NCI-H1092 (cell line): ENCODE data around the gene PTPRD.
"Not testable (repeated sequence)": the region's sequence is repeated elsewhere in the genome, so short reads cannot be mapped to it uniquely, and the experiment has no call there.

Experiments
- DNase-seq: peaks from one replicate; lab custom pipeline; 2025; lab: John Stamatoyannopoulos, UW

PTPRD gene

DNA sequence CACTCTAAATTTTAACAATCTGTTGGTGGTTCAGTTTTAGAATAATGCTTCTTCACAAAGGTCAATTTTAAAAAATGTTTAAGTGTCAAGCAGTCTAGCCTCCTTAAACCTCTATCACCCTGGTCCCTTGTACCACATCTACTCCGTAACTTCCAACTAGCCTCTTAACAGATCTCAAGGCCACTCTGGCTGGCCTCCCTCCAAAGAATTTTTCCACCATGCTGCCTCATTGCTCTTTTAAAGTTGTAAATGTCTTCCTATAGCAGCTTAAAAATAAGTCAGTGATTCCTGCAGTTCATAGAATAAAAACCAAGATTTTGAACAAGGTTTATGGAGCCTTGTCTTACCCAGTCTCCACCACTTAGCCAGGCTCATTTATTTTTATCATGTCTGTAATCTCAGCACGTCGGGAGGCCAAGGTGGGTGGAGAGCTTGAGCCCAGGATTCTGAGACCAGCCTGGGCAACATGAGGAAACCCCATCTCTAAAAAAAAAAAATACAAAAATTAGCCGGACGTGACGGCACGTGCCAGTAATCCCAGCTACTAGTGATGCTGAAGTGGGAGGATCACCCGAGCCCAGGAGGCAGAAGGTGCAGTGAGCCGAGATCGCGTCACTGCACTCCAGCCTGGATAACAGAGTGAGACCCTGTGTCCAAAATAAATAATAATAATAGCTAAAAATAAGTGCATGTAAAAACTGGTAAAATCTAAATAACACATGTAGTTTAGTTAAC is 1888.4 kb downstream of the PTPRD start:
- no peak for DNase-seq

GRCh38 chr9:8723195-8723594 is 1889.6 kb downstream of the PTPRD start:
- DNase-seq: no peak

DNA sequence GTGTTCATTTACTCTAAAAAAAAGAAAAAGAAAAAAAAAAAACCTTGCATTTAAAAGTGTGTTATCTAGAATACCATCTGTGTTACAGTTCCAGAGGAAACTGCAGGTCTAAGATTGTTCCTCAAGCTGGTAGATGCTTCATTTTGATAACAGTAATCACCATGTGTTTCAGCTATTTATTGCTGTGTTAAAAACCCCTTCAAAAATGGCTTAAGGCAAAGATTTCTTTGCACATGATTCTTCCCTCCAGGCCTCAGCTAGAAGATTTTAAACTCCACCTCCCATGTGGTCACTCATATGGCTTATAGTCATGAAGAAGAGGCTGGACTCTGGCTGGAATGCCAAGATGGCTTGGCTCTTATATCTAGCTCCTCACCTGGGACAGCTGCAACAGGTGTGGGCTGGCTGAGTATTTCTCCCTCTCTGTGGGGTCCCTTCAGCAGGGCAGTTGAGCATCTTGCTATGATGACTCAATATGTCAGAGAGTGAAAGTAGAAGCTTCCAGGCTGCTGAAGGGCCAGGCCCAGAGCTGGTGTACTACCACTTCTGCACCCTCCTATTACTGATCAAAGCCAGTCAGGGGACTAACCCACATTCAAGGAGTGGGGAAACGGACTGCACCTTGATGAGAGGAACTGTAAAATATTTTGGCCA is 1892.8 kb downstream of the PTPRD start:
- no peak for DNase-seq

DNA sequence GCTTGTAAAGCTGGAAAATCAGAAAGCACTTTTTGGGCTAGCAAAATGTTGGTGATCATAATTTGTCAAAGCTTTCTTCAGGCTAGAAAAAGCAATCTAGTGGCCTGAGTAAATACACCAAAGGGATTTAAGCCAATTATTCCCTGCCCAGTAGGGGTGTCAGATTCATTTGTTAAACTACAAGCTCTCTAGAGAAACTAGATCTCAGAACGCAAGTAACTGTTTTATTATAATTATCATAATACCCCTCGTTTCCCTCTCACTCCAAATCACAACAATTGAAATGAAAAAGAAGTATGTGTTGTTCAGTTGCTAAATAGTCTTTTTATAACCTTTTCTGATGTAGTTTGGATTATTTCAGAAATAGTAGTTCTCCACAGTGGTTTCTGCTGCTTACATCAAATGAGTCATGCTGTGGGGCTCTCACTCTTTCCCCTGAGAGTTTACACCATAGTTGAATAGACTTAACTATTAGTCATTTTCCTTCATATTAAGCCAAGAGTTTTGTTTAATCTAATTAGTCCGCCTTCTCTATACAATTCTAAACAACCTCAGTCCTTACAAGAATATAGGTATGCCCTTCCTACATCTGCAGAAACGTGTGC is 1894.6 kb downstream of the PTPRD start:
- DNase-seq: no peak

DNA sequence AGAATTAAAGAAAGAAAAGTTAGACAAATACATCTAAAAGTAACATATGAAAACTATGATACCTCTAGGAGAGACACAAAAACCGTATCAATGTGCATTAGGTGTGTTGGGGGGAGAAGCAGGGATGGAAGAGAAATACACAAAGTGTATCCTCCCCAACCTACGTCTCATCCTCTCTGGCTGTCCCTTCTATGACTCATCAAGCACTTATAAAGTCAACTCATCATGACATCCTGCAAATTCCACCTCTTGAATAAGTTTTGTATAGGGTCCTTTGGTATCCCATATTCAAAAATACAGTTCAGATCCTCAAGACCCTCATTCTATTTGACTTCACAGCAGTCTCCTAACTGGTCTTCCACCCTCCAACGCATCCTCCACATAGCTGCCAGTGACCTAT is 1895.7 kb downstream of the PTPRD start:
- no peak for DNase-seq

DNA sequence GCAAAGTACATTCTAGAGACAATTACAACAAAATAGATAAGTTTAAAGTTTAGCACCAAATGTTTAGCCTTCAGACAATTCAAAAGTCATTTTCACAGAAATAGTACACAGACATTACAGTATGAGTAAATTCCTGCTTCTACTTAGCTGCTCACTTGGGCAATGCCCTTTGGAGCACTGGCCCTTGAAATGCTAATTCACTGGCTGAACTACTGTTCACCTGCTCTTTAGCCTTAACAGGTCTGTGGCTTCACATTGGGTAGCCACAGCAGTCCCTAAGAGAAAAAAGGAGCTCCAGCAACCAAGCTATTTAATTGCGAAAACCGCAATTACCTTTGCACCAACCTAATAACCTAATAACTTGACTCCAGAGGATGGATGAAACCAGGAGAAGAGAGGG is 1897.0 kb downstream of the PTPRD start:
- no peak for DNase-seq

- no peak for DNase-seq
Measured at GRCh38 chr9:8713811-8714165, 1899.0 kb downstream of the PTPRD start.

GRCh38 chr9:8713149-8713810 is 1899.5 kb downstream of the PTPRD start:
- DNase-seq: no peak

- no peak for DNase-seq
Measured at GRCh38 chr9:8709731-8710130, 1903.1 kb downstream of the PTPRD start.

DNA sequence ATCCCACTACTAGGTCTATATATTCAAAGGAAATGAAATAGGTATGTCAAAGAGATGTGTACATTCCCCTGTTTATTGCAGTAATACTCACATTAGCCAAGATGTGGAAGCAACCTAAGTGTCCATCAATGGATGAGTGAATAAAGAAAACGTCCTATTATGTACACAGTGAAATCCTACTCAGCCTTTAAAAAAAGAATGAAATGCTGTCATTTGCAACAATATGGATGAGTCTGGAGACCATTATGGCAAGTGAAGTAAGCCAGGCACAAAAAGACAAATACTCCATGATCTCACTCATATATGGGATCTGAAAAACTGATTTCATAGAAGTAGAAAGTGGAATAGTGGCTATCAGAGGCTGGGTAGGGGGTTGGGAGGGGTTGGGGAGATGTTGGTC is 1904.1 kb downstream of the PTPRD start:
- DNase-seq: no peak

GRCh38 chr9:8706998-8707397 is 1905.8 kb downstream of the PTPRD start:
- no peak for DNase-seq

DNA sequence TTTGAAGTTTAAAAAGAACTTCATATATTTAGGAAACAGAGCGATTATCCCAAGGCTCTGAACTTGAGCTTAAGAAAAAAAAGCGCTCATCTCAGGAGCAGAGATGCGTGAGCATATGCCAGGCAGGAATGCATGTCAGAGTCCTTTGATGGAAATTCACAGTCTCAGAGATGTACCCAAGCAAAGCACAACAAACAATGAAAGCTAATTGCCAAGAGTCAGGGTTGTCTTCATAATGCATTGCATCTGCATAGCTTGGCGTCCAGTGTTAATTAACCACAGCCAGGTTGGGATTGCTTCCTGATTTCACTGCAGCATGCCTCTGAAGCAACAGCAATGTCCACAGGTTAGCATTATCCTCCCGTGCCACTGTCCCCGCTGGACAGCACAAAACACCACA is 1906.3 kb downstream of the PTPRD start:
- DNase-seq: no peak

GRCh38 chr9:8705861-8706260 is 1906.9 kb downstream of the PTPRD start:
- no peak for DNase-seq

DNA sequence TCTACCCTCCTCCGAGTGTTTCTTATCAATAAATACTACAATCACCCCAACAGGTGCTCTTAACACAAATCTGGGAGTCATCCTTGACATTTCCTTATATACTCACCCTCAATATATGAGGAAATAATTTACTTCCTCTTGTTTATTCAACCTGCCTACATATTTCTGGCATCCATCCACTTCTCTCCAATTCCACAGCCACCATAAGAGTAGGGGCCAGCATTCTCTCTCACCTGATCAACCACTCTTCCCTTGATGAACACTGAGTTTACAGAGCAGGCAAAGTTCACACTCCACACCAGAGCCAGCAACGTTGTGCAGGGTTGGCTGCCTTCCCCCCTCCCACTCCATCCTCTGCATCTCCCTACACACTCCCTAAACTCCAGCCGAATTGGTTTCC is 1908.9 kb downstream of the PTPRD start:
- no peak for DNase-seq

- DNase-seq: no peak
Measured at GRCh38 chr9:8701904-8702303, 1910.9 kb downstream of the PTPRD start.

DNA sequence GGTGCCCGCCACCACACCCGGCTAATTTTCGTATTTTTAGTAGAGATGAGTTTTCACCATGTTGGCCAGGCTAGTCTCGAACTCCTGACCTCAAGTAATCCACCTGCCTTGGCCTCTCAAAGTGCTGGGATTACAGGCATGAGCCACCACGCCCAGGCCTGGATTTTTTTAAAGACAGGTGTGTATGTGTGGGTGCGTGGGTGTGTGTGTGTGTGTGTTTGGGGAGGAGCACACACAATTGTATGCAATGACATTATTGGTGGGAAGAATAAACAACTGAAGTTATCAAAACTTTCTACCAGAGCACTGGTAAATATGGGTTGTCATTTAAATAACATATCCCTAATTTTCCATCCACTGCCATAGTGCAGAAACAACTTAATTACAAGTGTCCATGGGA is 1915.2 kb downstream of the PTPRD start:
- DNase-seq: not testable (repeated sequence)

- no peak for DNase-seq
Measured at GRCh38 chr9:8696516-8696915, 1916.3 kb downstream of the PTPRD start.

DNA sequence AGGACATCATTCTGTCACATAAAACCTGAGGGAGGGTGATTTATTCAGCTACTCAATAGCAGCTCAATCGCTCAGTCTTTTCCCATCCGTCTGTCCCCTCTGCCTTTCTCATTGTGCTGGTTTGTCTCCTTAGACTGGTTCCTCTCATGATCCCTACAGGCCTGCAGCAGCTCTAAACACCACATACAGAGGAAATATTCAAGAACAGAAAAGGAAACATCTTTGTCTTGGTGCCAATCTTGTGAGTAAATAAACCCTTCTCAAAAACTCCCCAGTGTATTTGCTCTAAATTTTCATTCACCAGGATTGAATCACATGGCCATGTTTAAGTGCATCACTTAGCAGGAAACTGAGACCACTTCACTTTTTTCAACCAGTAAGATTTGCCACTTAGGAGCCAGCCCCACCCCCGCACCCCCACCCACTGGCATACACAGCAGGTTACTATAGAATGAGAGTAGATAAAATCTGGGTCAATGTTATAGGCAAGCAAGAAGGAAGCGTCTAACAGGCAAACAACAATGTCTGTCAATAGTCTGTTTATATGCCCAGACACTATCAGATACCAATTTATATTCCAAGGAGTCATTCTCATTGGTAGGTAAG is 1917.7 kb downstream of the PTPRD start:
- DNase-seq: peak; percentile 52

DNA sequence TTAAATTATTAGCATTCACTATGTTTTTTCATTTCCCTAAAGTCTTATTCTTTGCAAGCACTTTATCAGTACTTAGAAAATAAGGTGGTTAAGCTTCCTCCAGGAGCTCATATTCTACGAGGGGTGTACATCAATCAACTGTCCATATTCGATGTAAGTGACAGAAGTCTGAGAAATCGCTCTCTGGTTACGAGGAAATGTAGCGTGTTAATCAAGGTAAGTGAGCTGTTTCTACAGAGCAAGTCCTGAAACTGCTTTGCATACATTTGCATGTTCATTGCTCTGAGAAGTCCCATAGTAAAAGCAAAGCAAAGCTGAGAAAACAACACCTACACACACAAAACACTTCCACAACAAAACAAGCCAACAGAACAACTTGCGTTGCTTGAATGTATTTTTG is 1919.3 kb downstream of the PTPRD start:
- no peak for DNase-seq

DNA sequence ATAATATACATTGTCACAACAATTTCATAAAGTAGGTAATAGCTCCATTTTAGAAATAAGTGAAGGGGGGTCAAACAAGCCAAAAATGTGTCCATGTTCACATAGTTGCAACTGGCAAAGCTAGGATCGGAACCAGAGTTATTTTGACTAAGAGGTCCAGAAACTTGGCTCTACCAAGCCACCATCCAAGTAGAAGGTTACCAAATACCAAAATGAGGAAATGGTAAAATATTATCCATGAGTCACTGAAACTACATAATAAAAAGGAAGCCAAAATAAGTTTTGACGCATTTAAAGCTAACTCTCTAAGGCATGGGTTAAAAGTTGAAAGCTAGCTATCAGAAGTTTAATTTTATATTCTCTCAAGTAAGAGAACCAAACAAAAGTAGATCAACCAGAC is 1926.3 kb downstream of the PTPRD start:
- no peak for DNase-seq

DNA sequence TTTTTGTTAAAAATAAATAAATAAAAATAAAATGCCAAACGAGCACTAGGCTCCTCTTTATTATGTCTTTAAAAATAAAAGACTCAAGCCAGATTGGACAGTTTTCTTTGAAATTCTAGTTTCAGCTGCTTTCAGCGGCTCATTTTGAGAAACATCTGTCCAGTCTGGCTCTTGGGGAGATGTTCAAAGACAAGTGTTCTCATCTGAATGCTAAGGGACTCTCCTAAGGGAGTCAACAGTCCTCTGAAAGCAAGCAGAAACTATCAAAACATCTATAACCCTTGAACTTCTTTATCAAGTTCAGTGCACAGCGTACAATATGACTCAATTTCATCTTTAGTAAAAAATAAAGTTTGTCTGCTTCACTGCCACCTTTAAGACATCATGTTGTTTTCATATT is 1927.0 kb downstream of the PTPRD start:
- no peak for DNase-seq

- DNase-seq: no peak
Measured at GRCh38 chr9:8684978-8685708, 1927.7 kb downstream of the PTPRD start.
